Inferior parietal cortex (tissue), 1 donor: Measurements from ENCODE around the gene SLC6A6.

Source experiments
- DNase-seq: peaks from one replicate; pipeline ENCODE4 v3.0.0-alpha.2; 2016; ENCODE audit errors: extremely low spot score

Gene SLC6A6

DNA sequence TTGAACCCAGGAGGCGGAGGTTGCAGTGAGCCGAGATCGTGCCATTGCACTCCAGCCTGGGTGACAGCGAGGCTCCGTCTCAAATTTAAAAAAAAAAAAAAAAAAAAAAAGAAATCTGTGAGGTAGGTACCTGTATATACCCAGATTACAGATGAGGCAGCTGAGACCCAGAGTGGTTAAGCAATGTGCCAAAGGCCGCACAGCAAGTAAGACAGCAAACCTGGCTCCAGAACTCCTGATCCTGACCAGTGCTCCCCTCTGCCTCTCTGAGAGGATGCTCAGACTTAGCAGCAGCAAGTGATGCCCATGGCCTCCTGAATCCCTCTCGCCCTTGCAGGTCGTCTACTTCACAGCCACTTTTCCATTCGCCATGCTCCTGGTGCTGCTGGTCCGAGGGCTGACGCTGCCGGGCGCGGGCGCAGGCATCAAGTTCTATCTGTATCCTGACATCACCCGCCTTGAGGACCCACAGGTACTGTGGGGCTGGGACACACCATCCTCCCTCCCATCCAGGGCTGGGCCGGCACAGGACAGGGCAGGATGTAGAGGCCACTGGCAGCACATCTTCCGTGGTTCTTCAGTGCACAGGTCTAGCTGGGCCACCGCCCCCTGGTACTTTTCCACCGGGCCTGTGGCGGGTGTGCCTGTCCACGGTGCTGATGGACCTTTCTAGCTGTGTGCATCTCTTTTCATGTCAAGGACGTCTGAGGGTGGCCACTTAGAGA lies 63.9 kb downstream of the SLC6A6 start:
- DNase-seq, result no peak

DNA sequence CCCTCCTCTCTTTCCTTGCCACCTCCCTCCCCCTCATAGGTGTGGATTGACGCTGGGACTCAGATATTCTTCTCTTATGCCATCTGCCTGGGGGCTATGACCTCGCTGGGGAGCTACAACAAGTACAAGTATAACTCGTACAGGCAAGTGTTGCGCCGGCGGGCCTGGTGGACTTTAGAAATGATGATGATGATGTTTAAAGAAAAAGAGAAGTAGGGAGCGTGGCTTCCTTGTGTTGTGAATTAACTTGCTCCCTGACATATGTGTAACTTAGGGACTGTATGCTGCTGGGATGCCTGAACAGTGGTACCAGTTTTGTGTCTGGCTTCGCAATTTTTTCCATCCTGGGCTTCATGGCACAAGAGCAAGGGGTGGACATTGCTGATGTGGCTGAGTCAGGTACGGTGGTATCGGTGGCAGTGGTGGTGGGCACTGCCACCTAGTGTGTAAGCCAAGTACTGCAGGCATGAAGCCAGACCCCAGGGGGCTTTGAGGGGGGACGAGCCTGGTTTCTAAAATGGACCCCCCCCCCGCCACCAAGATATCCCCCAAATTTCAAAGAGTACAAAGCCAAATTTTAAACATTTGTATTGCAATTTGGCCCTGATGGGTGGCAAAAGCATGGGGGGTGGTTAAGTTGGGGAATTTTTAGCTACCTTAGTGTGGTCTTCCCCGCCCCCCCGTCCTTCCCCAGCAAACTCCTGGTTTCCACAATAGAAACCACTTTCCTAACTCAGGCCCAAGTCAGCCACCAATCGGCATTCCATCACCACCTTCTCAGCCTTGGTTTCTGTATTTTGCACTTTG lies 65.6 kb downstream of the SLC6A6 start:
- peak; percentile 48 for DNase-seq

DNA sequence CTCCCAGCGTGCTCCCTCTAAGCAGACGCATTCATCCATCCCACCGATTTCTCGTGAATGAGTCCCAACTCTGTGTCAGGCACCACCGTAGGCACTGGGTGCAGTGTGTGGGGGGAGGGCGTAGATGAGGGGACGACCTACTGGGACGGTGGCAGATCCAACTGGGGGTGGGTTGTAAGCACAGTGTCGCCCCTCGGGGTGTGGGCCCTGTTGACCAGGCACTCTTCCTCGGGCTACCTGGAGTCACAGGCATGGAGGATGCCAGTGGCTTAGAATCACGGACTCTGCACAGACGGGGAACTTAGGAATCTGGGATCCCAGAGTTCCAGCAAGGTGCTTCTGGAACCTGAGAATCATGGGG lies 66.2 kb downstream of the SLC6A6 start:
- DNase-seq, result no peak

- no peak for DNase-seq
Measured at GRCh38 chr3:14470461-14470860, 68.1 kb downstream of the SLC6A6 start.

- no peak for DNase-seq
Measured at GRCh38 chr3:14471016-14471415, 68.6 kb downstream of the SLC6A6 start.

GRCh38 chr3:14471690-14472089 lies 69.3 kb downstream of the SLC6A6 start:
- DNase-seq, result no peak

GRCh38 chr3:14472471-14473351 lies 70.3 kb downstream of the SLC6A6 start:
- DNase-seq, result no peak

DNA sequence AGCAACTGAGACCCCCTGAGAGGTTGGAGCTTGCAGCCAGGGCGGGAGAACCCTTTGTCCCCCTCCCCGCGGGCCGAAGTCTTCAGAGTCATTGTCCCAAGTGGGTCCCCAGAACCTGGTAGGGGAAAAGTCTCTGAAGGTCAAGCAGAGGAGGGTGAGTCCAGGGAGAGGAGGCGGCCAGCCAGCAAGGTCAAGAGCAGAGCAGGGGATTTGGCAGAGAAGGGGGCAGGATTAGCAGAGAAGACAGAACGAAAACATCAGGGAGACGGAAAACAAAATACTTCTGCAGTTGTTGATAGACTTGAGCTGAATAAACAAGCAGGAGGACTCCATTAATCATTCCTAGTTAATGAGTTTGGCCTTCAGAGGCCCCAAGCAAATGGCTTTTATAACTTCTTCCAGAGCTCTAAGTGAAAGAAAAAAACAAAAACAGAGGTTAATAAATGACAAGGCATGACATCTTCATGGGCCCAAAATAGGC lies 71.0 kb downstream of the SLC6A6 start:
- DNase-seq, result no peak

GRCh38 chr3:14474363-14475081 lies 72.1 kb downstream of the SLC6A6 start:
- DNase-seq, result no peak

GRCh38 chr3:14475621-14476020 lies 73.2 kb downstream of the SLC6A6 start:
- DNase-seq, result no peak

DNA sequence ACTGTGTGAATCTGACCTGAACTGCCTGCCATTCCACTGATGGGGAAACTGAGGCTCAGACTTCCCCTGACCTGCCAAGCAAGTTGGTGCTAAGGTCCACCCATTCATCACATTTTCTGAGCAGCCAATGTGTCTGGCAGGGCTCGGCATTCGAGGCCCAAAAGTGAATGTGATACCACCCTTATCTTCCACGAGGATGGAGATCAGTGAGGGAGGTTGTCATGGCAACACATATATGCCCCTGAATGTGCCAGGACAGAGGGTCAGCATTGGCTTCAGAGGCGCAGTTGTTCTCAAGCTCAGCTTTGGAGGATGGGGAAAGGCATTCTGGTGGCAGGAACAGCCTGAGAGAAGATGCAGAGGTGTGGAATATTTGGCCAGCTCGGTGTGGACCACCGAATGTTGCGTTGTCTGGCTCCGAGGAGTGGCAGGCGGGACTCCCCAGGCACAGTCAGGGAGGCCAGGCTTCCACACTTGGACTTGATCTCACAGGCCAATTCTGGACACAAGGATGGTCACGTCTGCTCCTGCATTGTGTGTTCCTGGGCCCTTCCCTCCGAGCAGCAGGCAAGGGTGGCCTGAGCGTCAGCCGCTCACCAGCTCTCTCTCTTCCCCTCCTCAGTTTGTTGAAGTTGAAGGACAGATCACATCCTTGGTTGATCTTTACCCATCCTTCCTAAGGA lies 74.3 kb downstream of the SLC6A6 start:
- no peak for DNase-seq

- no peak for DNase-seq
Measured at GRCh38 chr3:14477311-14477935, 75.0 kb downstream of the SLC6A6 start.

- no peak for DNase-seq
Measured at GRCh38 chr3:14478956-14479550, 76.6 kb downstream of the SLC6A6 start.

DNA sequence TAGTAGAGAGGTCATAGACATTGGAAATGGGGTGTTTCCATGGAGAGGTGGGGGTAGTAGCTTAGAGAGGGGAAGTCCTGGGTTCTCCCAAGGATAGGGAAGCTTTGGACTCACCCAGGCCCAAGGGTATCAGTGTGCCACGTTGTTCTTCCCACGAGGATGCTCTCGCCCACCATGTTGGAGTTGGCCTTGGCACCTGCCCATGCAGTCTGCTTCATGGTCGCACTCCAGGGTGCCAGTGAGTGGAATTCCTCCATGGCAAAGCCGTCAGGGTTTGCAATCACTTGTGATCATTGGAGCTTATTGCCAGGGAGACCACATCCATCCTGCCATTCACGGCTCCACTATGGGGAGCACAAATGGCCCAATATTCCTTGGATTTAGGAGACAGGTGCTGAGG lies 77.2 kb downstream of the SLC6A6 start:
- no peak for DNase-seq

DNA sequence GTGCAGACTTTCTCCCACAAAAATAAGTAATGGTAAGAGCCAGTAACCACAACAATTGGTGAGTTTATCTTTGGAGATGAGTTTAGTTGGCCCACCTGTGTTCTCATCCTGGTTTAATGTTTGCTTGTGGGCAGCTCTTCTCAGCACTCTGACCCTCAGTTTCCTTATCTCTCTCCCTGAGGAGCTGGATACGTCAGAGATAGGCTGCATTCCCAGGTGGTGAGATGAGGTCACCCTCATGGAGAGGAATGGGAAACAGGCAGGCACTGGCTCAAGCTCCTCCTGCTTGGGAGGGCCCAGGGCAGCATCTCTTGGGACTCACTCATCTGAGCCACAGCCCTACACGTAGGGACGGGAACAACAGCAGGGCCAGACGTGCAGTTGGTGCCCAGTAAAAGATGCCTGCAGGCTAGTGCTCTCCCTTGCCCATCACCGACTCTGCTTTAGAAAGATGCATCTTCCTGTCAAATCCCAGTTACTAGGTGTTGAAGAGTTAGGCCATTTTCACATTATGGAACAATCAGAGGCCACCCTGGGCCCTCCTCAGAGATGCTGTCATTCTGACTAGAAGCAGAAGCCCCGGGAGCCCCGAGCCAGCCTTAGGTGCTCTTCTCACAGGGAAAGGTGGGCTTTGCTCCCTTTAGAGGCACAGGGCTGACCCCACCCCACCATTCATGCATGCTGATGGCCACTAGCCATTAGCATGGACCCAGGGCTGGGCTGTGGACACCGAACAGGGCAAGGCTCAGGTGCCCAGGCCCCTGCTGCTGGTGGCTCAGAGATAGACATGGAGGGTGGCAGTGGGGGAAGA lies 78.0 kb downstream of the SLC6A6 start:
- no peak for DNase-seq

GRCh38 chr3:14481018-14481645 lies 78.7 kb downstream of the SLC6A6 start:
- no peak for DNase-seq

DNA sequence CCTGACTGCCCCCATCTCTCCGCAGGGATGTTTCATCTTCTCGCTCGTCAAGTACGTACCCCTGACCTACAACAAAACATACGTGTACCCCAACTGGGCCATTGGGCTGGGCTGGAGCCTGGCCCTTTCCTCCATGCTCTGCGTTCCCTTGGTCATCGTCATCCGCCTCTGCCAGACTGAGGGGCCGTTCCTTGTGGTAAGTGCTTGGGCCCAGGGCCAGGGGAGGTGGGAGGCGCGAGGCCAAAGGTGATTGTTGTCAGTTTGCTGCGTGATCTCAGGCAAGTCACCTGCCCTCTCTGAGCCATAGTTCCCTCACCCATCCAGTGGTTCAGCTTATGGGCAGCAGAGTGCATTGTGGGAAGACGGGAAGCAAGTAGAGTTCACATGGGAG lies 79.2 kb downstream of the SLC6A6 start:
- DNase-seq, result no peak

DNA sequence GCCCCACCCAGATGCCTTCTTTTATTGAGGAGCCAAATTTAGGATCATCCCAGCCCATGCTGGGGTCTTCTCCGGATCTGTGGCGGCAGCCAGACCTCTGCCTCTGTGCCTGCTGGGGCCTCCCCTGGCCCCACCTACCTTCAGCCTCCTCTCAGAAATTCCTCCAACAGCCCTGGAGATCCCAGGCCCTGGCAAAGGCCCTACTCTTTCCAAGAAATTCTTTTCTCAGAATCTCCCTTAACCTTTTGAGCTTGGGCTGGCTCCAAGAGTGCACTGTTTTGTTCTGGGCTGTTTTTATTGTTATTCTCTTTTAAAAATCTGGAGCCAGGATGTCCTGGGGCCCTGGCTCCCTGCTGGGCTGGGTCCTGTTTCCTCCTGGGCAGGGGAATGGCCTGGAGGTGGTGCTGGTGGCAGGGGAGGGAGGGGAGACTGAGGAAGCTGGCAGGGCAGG lies 79.9 kb downstream of the SLC6A6 start:
- DNase-seq, result no peak

GRCh38 chr3:14483286-14483685 lies 80.9 kb downstream of the SLC6A6 start:
- no peak for DNase-seq
